Measurements from ENCODE around the gene GHSR.

The GHSR gene, protein sequence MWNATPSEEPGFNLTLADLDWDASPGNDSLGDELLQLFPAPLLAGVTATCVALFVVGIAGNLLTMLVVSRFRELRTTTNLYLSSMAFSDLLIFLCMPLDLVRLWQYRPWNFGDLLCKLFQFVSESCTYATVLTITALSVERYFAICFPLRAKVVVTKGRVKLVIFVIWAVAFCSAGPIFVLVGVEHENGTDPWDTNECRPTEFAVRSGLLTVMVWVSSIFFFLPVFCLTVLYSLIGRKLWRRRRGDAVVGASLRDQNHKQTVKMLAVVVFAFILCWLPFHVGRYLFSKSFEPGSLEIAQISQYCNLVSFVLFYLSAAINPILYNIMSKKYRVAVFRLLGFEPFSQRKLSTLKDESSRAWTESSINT

DNA sequence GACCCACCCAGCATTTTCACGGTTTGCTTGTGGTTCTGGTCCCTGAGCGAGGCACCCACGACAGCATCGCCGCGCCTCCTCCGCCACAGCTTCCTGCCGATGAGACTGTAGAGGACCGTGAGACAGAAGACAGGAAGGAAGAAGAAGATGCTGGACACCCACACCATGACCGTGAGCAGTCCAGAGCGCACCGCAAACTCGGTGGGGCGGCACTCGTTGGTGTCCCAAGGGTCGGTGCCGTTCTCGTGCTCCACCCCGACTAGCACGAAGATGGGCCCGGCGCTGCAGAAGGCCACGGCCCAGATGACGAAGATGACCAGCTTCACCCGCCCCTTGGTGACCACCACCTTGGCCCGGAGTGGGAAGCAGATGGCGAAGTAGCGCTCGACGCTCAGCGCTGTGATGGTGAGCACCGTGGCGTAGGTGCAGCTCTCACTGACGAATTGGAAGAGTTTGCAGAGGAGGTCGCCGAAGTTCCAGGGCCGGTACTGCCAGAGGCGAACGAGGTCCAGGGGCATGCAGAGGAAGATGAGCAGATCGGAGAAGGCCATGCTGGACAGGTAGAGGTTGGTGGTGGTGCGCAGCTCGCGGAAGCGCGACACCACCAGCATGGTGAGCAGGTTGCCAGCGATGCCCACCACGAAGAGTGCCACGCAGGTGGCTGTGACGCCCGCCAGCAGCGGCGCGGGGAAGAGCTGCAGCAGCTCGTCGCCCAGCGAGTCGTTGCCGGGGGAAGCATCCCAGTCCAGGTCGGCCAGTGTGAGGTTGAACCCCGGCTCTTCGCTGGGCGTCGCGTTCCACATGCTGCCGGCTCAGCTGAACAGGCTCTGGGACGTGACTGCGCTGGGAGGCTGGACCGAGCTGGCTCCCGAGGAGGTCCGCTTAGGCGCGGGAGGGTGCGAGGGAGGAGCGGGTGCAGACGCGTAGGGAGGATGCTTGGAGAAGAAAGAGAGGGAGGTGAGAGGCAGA is at the start of gene GHSR:
Gene GHSR, minus strand, starts transcription at position 846 of the 969 bp plus-strand sequence. Its CDS starts 43 bp downstream, at position 803.
- DNase-seq, result peak in 1 of 56 donors; percentile 1

DNA sequence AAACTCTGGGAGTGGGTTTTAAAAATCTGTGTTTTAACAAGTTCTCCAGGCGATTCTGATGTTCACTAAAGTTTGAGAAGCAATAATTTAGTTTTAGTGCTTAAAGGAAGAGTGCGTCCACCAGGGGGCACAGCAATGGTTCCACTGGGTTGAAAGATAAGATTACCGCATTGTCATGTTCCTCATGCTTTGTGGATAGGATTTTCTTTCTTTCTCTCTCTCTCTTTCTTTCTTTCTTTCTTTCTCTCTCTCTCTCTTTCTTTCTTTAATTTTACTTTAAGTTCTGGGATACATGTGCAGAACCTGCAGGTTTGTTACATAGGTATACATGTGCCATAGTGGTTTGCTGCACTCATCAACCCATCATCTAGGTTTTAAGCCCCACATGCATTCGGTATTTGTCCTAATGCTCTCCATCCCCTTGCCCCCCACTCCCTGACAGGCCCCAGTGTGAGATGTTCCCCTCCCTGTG is 42.0 kb upstream of the GHSR start:
- DNase-seq, result peak in 27 of 56 donors; percentile 1 to 76 (median 16)

DNA sequence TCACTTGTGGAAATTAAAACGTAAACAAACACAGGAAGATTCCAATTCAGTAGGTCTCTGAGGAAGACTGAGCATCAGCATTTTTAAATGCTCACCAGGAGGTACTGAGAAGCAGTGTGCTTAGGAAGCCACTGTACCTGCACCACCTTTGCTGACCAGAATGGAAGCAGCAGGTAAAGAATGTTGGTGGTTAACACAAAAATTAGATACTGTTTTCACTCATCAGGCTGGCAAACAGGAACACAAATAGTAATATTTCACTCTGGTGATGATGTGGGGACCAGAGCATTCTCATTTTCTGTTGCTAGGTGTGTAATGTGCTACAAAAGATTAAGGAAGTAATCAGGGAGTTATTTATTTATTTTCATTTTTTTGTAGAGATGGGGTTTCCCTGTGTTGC is 29.9 kb upstream of the GHSR start:
- DNase-seq, result no peak

DNA sequence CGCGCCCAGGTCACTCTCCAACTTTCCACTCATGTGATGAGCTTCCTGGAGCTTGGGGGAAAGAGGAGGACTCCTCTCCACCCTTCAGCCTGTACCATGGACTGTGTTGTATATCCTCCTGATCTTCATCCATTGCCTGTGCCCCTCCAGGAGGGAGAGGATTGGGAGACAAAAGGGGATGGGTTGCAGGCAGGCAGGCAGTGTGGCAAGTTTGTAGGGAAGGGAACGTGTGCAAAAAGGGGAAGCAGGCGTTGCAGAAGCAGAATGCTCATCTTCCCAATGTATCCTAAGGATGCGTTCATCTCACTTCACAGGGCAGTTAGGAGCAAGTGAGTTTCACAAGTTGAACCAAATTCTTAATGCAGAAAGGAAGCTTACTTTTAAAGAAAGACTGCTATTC is 28.1 kb upstream of the GHSR start:
- peak in 1 of 56 donors; percentile 1 for DNase-seq

- DNase-seq, result no peak
These were observed 27.4 kb upstream of the GHSR start for GRCh38 chr3:172475703-172476102.

GRCh38 chr3:172471903-172472302 is 23.6 kb upstream of the GHSR start:
- no peak for DNase-seq

DNA sequence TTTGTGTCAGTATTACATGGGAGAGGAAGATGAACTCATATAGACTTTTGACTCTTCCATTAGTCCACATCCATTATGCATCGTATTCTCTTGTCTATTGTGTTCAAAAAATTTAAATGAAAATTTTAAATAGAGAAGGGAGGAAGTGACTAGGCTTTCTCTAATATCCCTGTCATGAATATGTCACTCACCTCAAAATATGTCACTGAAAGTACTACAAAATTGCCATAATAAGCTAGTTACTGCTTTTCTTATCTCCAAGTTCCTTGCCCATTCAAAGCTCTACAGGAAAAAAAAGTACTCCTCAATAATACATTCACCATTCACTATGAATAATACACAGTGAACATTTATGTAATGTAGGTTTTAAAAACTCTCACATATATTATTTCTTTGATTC is 22.3 kb upstream of the GHSR start:
- no peak for DNase-seq

DNA sequence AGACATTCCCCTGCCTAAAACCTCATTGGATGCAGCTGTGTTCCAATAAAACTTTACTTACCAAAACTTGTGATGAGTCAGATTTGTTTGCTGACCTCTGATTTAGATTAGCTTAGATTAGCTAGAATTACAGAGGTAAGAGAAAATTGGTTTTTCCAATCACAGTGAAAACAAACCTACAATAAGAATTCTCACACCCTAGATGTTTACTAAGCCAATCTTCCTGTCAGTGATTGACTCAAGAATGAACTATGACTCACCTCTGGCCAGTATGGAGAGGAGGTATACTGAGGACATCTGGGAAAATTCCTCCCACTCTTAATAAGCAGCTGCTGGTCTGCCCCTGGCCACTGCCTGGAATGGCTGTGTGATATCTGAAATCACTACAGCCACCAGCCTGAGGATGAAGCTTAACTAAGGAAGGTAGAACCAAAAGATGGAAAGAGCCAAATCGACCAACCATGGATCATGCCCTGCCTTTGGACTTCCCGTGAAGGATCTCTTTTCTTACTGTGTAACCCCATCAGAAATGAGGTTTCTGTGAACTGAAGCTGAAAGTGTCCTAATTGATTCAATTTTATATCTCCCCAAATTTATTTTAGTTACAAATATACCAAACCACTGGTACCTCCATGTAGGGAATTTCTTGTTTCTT is 19.0 kb upstream of the GHSR start:
- no peak for DNase-seq

GRCh38 chr3:172466553-172467130 is 18.4 kb upstream of the GHSR start:
- no peak for DNase-seq

DNA sequence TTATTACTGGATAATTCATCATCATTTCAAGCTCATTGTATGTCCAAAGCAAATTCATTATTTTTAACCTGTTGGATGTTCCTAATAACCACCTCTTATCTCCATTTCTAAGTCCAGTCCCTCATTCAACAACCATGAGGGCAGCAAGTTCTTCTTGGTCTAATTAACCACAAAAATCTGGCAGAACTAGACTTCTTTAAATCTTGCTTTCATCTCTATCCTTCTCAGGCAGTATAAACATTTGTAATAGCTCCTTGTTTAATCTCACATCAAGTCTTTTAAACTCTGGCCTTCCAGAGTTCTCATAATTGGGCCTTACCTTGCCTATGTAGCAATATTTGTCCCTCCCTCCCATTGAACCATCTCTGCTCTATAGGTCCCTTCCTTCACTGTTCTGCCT is 17.0 kb upstream of the GHSR start:
- DNase-seq, result no peak

DNA sequence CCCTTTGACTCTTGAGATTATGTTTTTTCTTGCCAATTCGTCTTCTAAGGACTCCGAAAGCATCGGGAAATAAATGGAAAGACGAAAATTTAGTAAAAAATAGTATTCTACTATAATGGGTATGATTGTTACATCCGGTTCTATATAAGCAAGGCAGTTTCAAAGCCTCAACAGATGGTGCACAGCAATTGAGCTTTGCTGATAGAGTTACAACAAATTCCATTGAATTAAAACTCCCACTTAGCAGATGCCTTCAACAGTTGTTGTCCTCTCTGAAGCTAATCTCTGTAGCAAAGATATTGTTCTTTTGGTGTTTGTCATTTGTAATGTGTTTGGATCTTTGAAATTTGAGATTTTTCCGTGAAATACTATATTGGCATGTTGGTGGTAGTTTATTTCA is 16.1 kb upstream of the GHSR start:
- DNase-seq, result peak in 1 of 56 donors; percentile 0

DNA sequence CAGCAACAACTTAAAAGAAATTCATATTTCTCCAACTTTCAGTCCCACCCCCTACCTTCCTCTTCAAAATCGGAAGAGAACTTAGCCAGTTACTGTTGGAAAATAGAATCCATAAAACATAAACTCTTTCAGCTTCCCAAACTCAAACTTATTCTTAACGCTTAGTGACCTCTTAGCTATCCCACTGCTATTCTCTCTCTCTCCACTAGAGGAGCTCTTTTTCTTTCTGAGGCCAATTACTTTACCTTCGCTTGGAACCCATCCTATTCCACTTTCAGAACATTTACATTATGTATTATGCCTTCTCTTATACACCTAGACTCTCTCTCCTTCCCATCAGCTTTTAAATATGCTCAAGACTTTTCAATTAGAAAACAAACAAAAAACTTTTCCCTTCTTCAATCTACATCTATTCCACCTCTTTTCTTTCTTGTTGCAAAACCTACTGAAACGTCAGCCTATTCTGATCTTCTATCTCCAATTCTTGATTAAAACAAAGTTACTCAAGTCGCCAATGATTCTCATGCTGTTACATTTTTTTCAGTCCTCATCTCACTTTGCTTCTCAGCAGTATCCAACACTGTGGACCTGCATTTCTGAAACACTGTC is 13.4 kb upstream of the GHSR start:
- no peak for DNase-seq

- no peak for DNase-seq
These were observed 8.1 kb upstream of the GHSR start for GRCh38 chr3:172456404-172456803.

DNA sequence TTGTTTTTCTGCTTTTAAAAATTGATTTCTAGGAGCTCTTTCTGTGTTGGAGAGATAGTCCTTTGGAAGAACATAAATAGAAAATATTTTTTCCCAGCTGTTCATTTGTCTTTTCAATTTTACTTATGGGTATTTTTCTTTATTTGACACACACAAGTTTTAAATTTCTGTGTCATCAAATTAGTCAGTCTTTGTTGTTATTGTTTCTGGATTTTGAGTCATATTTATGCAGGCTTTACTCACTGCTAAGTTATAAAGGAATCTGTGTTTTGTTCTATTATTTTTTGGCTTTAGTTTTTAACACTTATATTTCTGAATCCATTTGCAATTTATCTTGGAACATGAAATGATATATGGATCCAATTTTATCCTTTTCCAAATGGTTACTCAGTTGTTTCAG is 5.9 kb upstream of the GHSR start:
- DNase-seq, result no peak

- no peak for DNase-seq
These were observed 1.4 kb upstream of the GHSR start for GRCh38 chr3:172449466-172450149.

DNA sequence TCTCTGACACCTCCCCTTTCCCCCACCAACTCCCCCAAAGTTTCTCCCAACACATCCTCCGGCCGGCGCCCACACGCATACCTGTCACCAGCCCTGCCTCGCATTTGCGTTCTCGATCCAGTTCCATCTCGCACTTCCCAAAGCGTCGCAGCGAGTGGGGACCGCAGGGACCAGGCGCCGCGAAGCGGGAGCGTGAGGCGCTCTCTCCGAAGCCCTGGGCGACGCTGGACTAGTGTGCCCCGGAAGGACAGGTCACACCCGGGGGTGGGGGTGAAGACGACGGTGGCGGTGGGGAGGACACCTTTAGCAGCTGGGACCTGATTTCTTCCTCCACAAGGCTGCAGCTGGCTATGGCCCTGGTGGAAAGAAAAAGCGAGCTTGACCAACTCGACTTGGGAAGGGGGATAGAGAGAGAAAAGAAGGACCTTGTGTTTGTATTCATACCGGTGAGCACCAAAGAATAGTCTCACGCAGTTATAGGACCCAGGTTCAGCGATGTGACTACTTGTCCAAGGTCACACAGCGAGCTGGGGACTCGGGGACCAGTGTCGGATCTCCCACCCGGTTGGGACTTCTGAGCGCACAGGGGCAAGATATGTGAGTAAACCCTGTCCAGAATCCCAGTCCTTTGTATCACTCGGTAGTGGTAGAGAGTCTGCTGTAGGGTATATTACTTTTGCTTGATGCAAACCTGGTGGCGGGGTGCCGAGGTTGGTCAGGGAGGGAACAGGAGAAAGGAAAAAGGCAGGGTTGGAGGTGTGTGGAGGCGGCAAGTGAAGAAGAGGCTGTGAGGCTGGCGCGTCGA is 607 bp upstream of the GHSR start:
- DNase-seq, result no peak

- DNase-seq, result no peak
These were observed 2.1 kb downstream of the GHSR start for GRCh38 chr3:172446198-172446597.

GRCh38 chr3:172444821-172445220 is 3.4 kb downstream of the GHSR start:
- no peak for DNase-seq

DNA sequence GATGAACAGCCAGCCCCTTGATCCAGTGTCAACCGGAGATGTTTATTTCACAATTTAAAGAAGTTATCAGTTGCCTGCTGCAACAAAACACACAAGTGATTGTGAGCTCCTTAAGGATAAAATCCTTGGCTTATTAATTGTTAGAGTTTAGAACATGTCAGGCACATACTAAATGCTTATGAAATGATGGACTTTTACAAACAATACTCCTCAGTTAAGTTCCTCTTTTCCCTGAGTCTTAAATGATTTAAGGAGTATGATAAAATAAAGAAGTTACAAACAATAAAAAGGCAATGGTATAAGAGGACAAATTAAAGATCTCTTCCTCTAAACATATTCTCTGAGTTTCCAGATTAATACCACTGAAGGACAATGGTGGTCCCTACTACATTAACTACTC is 5.7 kb downstream of the GHSR start:
- DNase-seq, result no peak

Measured in amygdala (tissue), 56 donors.